Gastroesophageal sphincter (tissue), 3 donors: Measurements from ENCODE around the gene ARHGEF4.

ENCODE experiments used
- CTCF ChIP-seq, 4 experiments: fragments of 200-600 bp in 2 of 4; fragments of 450-650 bp in 2 of 4; sonication (generic) in 1 of 4; IDR thresholded peaks; one replicate each; pipeline ENCODE4 v1.5.1; 2017 to 2019; ENCODE audit warnings: antibody characterized with exemption in 4 of 4, mild to moderate bottlenecking in 2 of 4, moderate library complexity in 2 of 4
- EP300 ChIP-seq: sonication (generic); formaldehyde crosslinking; IDR thresholded peaks from one replicate; pipeline ENCODE4 v1.6.1; 2017; ENCODE audit warnings: antibody characterized with exemption, mild to moderate bottlenecking

- TF ChIP-seq CTCF (IDR thresholded peaks at IDR 0.05) (no peak), EP300 (no peak)
These were observed 46.3 kb downstream of the ARHGEF4 start for GRCh38 chr2:130882991-130883390.
